Activated naive CD8-positive, alpha-beta T cell treated with anti-CD3 and anti-CD28 coated beads, Interleukin-2, amount 10 ng/mL, durations not matched to agents 7 days and 5 days (primary cell): ENCODE data around the gene TEAD1. TPM values are rescaled to one million over a fixed set of nuclear protein-coding genes. Genes with fewer than 3 reads are reported as not detected.

ENCODE experiments used
- ATAC-seq: fragments of 150-1000 bp; cut with Tn5 transposase; one replicate; pipeline ENCODE4 v1.10.0; 2021; ENCODE audit warnings: low read depth, moderate library complexity
- POLR2A ChIA-PET: fragments of 350-600 bp; sonication (Branson Sonifier 250); formaldehyde crosslinking; loops from one replicate; lab custom pipeline; 2021; ENCODE audit warnings: antibody characterized with exemption; lab: Charles Lee
- DNase-seq: peaks from one replicate; pipeline ENCODE4 v3.0.0; 2021
- H3K27ac Mint-ChIP-seq: one replicate; pipeline ENCODE4 v1.8.0; 2022; ENCODE audit warnings: mild to moderate bottlenecking, mixed read lengths
- H3K27me3 Mint-ChIP-seq: one replicate; pipeline ENCODE4 v1.8.0; 2022; ENCODE audit warnings: mild to moderate bottlenecking, moderate library complexity, mixed read lengths
- H3K36me3 Mint-ChIP-seq: one replicate; pipeline ENCODE4 v1.8.0; 2021; ENCODE audit warnings: mild to moderate bottlenecking, mixed read lengths
- H3K4me1 Mint-ChIP-seq: one replicate; pipeline ENCODE4 v1.8.0; 2021; ENCODE audit warnings: mixed read lengths
- H3K4me3 Mint-ChIP-seq: one replicate; pipeline ENCODE4 v1.8.0; 2022; ENCODE audit warnings: mild to moderate bottlenecking, moderate library complexity, mixed read lengths
- H3K9me3 Mint-ChIP-seq: one replicate; pipeline ENCODE4 v1.8.0; 2021; ENCODE audit warnings: mixed read lengths
- total RNA-seq, 2 experiments: library from RNA; stranded (reverse); gene quantifications; one replicate each; pipeline ENCODE4 v1.2.3, GENCODE V29; 2021

Gene TEAD1
- total RNA-seq, 2 experiments from 2014 or later = not detected

DNA sequence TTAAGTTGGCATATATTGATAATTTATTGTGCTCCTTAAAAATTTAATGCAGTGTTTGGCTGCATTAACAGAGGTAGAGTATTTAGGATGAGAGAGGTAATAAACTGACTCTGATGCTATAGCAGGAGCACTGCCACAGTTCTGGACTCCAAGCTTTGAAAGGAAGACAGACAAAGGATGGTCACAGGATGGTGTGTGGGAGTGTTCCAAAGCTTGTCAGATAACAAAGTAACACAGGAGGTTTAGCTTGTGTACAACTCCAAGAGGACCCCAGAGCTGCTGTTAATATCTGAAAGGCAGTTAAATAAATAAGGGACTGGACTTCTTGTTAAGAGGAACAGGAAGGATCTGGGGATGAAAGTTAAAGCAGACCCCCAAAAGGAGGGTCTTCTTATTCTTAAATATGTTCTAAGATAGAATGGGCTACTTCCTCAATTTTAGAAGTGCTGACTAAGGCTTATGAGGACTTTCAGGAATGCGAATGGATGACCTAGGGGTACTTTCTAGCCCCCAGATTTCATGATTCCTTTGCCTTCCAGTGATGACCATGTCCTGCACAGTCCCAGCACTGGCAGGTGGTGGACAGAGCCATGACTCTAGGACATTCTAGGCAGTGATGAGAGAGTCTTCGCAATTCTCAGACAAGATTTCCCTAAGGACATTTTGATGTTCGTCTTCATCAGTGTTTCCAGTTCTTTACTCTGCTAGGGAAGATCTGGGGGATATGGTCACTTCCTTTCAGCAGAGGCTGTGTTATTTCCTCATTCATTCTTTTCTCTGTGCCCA lies 185.8 kb downstream of the TEAD1 start:
- Mint-ChIP-seq H3K4me3 (no peak overlapping the region), H3K27ac (no peak overlapping the region), H3K36me3 (no peaks in the 10 kb centered on the region), H3K27me3 (peaks cover 58% of the 10 kb centered on the region), H3K9me3 (no peaks in the 10 kb centered on the region), H3K4me1 (peaks cover 4% of the 10 kb centered on the region)
- POLR2A ChIA-PET = no interaction called here
- DNase-seq = no peak
- no peak for ATAC-seq

DNA sequence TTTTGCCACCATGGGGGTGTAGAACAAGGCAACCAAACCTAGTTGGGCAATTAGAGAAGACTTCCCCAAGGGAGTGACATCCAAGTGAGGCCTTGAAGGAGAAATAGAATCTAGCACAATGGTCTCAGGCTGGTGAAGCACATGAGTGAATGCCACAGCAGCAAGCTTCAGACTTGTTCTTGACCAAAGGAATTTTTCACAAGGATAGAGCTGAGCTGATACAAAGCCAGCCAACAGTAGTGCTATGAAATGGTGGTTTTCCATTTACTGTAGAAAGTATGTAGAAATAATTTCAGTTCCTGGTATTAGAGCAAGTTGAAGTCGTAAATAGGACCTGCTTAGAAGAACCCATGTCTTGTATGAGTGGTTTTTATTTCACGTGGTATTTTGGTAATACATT lies 186.6 kb downstream of the TEAD1 start:
- Mint-ChIP-seq H3K27me3 (peaks cover 63% of the 10 kb centered on the region), H3K36me3 (no peaks in the 10 kb centered on the region), H3K4me3 (no peak overlapping the region), H3K4me1 (peaks cover 4% of the 10 kb centered on the region), H3K27ac (no peak overlapping the region), H3K9me3 (no peaks in the 10 kb centered on the region)
- POLR2A ChIA-PET = no interaction called here
- DNase-seq (no peak), ATAC-seq (no peak)

DNA sequence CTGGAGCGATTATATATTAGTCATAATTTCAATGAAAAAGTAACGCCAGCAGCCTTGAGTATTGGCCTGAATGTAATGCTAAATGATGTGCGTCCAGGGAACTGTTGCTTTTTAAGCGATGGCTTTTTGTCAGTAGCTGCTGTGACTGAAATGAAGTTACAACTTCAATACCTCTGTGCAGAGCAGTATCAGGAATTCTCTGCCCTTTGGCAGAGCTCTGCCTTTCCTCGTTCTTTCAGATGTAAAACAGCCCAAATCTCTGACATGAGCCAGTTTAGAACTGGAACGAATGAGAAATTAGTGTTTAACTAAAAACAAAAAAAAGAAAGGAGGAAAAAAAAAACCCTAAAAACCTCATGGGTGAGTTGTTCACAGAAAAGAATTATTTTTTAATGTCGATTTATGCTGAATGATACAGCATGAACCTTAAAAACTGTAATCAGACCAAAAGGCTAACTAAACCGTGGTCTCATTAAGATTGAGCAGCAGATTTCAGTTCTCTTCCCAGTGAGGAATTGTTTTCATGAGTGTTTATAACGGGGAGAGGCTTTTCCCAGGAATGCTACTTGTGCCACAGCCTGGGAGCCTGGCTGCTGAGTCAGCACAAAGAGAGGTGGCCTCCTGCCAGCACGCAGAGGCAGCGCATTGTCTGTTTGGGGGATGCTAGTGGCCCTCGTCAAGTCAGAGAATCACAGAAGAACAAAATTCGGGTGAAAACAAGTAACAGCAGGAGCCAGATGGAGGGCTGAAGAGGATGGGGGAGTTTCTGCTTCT lies 188.7 kb downstream of the TEAD1 start:
- H3K36me3 Mint-ChIP-seq = no peaks in the 10 kb centered on the region
- no peak for DNase-seq
- peaks cover 4% of the 10 kb centered on the region for H3K4me1 Mint-ChIP-seq
- no peak overlapping the region for H3K4me3 Mint-ChIP-seq
- H3K9me3 Mint-ChIP-seq = no peaks in the 10 kb centered on the region
- ATAC-seq = no peak
- H3K27ac Mint-ChIP-seq = no peak overlapping the region
- H3K27me3 Mint-ChIP-seq = peaks cover 73% of the 10 kb centered on the region
- POLR2A ChIA-PET = no interaction called here

- Mint-ChIP-seq H3K36me3 (no peaks in the 10 kb centered on the region), H3K27me3 (peaks cover 76% of the 10 kb centered on the region), H3K4me1 (peaks cover 4% of the 10 kb centered on the region), H3K4me3 (no peak overlapping the region), H3K27ac (no peak overlapping the region), H3K9me3 (no peaks in the 10 kb centered on the region)
- ATAC-seq (no peak), DNase-seq (no peak)
- POLR2A ChIA-PET = no interaction called here
Observed at GRCh38 chr11:12863605-12864121, 189.4 kb downstream of the TEAD1 start.

GRCh38 chr11:12864316-12865156 lies 190.3 kb downstream of the TEAD1 start:
- H3K9me3 Mint-ChIP-seq = no peaks in the 10 kb centered on the region
- peak overlapping the region; percentile 14 for H3K4me3 Mint-ChIP-seq
- H3K27ac Mint-ChIP-seq = no peak overlapping the region
- POLR2A ChIA-PET = no interaction called here
- no peaks in the 10 kb centered on the region for H3K36me3 Mint-ChIP-seq
- DNase-seq (no peak), ATAC-seq (no peak)
- peaks cover 75% of the 10 kb centered on the region for H3K27me3 Mint-ChIP-seq
- H3K4me1 Mint-ChIP-seq = peaks cover 4% of the 10 kb centered on the region

DNA sequence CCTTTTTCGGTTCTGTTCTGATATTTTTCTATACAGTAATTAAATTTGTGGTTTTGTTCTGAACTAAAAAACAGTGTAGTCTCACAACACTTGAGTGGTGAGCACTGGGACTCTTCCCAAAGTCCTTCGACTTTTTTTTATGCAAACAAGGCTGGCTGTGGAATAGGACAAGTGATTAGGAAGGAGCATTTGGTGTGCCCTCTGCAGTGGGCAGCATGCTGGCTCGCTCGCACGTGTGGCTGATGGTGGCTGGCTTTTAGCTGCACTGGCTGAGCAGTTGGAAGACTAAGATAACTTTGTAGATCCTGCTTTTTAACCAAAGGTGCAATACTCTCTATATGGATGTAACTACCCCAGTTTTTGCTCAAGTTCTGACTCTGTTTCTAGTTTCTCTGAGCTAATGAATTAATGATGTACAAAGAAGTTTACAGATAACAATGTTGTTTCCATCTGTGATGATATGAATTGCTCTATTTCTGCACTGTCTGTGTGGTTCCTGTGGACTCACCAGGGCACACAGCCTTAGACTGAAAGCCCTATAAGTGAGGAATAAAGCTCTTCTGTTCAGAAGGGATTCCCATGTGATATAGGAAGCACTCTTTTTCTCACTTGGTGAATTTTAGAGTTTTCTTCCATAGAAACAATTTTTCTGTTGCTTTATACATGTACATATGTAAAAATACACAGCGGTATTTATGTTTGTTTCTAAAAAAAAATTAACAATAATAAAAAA lies 191.8 kb downstream of the TEAD1 start:
- peaks cover 4% of the 10 kb centered on the region for H3K4me1 Mint-ChIP-seq
- DNase-seq = no peak
- no peaks in the 10 kb centered on the region for H3K36me3 Mint-ChIP-seq

DNA sequence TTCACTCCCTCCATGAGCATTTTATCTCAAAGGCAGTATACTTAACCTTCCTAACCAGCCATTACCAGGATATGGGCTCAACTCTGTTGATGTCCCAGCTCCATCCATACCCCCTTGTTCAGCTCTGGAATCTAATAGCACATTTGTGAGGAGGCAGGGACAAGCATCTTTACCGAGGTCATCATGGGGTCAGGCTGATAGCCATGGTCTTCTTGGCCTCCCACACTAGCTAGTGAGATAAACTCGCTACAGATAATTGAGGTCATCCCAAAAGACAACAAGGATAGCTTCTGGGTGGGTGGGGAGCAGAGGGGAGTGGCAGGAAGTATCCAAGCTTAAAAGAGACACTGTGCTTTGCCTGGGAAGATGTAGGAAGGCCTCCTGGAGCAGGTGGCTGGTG lies 193.3 kb downstream of the TEAD1 start:
- no peaks in the 10 kb centered on the region for H3K36me3 Mint-ChIP-seq
- peaks cover 62% of the 10 kb centered on the region for H3K27me3 Mint-ChIP-seq
- no peaks in the 10 kb centered on the region for H3K9me3 Mint-ChIP-seq
- no peak for ATAC-seq
- POLR2A ChIA-PET = no interaction called here
- no peak overlapping the region for H3K27ac Mint-ChIP-seq
- DNase-seq = no peak
- no peak overlapping the region for H3K4me3 Mint-ChIP-seq
- H3K4me1 Mint-ChIP-seq = peaks cover 4% of the 10 kb centered on the region

More for the DNA sequence above, 191.8 kb downstream of the TEAD1 start:
- POLR2A ChIA-PET = no interaction called here
- no peak for ATAC-seq
- no peaks in the 10 kb centered on the region for H3K9me3 Mint-ChIP-seq
- peaks cover 69% of the 10 kb centered on the region for H3K27me3 Mint-ChIP-seq
- H3K4me3 Mint-ChIP-seq = no peak overlapping the region
- H3K27ac Mint-ChIP-seq = no peak overlapping the region

- H3K4me3 Mint-ChIP-seq = no peak overlapping the region
- H3K9me3 Mint-ChIP-seq = no peaks in the 10 kb centered on the region
- ATAC-seq = no peak
- H3K36me3 Mint-ChIP-seq = no peaks in the 10 kb centered on the region
- H3K27ac Mint-ChIP-seq = no peak overlapping the region
- DNase-seq = no peak
- H3K27me3 Mint-ChIP-seq = peaks cover 54% of the 10 kb centered on the region
- POLR2A ChIA-PET = no interaction called here
- H3K4me1 Mint-ChIP-seq = peaks cover 4% of the 10 kb centered on the region
Observed at GRCh38 chr11:12868315-12869073, 194.3 kb downstream of the TEAD1 start.

- peaks cover 41% of the 10 kb centered on the region for H3K27me3 Mint-ChIP-seq
- no peak overlapping the region for H3K4me3 Mint-ChIP-seq
- POLR2A ChIA-PET = no interaction called here
- no peak overlapping the region for H3K27ac Mint-ChIP-seq
- no peaks in the 10 kb centered on the region for H3K4me1 Mint-ChIP-seq
- H3K36me3 Mint-ChIP-seq = no peaks in the 10 kb centered on the region
- no peak for ATAC-seq
- H3K9me3 Mint-ChIP-seq = no peaks in the 10 kb centered on the region
- DNase-seq = no peak
Observed at GRCh38 chr11:12871241-12871640, 197.0 kb downstream of the TEAD1 start.

DNA sequence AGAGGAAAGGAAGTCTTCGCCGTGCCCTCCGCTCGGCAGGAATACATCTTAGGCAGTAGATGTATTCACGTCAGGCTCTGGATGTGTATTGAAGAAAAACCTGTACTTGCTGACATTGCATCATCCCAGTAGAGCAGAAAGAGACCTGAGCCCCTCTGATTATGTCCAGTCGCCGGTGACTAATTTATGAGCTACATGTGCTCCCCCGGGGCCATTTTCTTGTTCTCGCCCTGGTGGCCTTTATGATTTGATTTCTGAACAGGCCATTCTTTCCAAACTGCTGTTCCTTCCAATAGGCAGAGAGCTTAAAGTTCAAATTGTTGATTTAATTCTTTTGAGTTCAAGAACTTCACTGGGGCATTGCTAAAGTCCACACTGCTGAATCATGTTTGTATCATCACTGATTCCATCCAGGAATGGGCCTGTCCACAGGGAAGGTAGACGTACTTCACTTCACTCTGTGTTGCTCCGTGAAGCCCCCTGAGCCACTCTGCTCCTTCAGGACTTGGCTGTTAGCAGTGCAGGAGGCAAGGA lies 197.6 kb downstream of the TEAD1 start:
- ATAC-seq (no peak), DNase-seq (no peak)
- no peak overlapping the region for H3K27ac Mint-ChIP-seq
- no peaks in the 10 kb centered on the region for H3K9me3 Mint-ChIP-seq
- H3K36me3 Mint-ChIP-seq = no peaks in the 10 kb centered on the region
- H3K4me3 Mint-ChIP-seq = no peak overlapping the region
- POLR2A ChIA-PET = no interaction called here
- H3K4me1 Mint-ChIP-seq = no peaks in the 10 kb centered on the region
- peaks cover 41% of the 10 kb centered on the region for H3K27me3 Mint-ChIP-seq

DNA sequence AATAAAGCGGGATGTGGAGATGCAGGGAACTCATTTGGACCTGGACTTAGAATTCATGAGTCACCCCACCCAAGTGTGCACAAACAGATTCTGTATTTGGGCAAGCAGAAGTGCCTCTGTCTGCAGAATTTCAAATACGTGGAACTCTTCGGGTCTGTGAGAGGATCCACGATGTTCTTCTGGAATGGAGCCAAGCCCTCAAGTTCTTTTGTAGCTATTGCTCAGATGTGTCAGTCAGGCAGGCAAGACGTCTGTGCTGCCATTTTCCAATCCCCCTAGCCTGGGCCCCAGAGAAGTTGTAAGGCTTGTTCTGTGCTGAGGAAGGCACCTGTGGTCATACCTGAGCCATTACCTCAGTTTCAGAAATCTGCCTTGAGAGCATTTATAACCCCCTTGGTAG lies 202.1 kb downstream of the TEAD1 start:
- H3K36me3 Mint-ChIP-seq = no peaks in the 10 kb centered on the region
- H3K27me3 Mint-ChIP-seq = peaks cover 27% of the 10 kb centered on the region
- POLR2A ChIA-PET = no interaction called here
- no peaks in the 10 kb centered on the region for H3K4me1 Mint-ChIP-seq
- DNase-seq (no peak), ATAC-seq (no peak)
- H3K4me3 Mint-ChIP-seq = no peak overlapping the region
- no peak overlapping the region for H3K27ac Mint-ChIP-seq
- H3K9me3 Mint-ChIP-seq = no peaks in the 10 kb centered on the region

- Mint-ChIP-seq H3K4me1 (no peaks in the 10 kb centered on the region), H3K36me3 (no peaks in the 10 kb centered on the region), H3K4me3 (no peak overlapping the region), H3K27me3 (peaks cover 25% of the 10 kb centered on the region), H3K27ac (no peak overlapping the region), H3K9me3 (no peaks in the 10 kb centered on the region)
- ATAC-seq (no peak), DNase-seq (no peak)
- POLR2A ChIA-PET = no interaction called here
Observed at GRCh38 chr11:12876988-12877387, 202.8 kb downstream of the TEAD1 start.
